ENCODE data around the gene TEX36.

DNA sequence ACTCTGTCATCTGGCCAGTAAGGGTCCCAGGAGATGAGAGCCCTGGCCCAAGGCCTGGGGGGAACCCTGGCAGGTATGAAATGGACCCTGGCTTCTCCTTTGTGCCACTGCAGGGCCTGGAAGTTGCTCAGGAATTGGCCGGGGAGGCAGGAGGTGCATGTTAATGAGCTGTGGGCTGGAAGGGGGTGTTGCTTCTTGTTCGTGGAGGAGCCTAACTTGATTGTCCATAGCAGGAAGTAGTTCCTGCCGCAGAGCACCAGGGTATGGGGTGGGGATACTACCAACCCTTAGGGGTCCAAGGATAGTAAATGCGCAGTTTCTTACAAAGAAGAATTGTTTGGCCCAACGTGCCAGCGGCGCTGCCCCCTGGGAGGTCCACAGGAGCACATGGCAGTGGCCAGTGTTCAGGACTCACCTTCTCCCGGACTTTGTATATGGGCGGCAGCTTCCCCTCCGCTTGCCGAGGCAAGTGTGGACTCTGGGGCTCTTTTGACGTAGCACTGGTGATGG lies 21.5 kb downstream of the TEX36 start:
- TF ChIP-seq, protein P1, sequence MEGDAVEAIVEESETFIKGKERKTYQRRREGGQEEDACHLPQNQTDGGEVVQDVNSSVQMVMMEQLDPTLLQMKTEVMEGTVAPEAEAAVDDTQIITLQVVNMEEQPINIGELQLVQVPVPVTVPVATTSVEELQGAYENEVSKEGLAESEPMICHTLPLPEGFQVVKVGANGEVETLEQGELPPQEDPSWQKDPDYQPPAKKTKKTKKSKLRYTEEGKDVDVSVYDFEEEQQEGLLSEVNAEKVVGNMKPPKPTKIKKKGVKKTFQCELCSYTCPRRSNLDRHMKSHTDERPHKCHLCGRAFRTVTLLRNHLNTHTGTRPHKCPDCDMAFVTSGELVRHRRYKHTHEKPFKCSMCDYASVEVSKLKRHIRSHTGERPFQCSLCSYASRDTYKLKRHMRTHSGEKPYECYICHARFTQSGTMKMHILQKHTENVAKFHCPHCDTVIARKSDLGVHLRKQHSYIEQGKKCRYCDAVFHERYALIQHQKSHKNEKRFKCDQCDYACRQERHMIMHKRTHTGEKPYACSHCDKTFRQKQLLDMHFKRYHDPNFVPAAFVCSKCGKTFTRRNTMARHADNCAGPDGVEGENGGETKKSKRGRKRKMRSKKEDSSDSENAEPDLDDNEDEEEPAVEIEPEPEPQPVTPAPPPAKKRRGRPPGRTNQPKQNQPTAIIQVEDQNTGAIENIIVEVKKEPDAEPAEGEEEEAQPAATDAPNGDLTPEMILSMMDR (IDR thresholded peaks at IDR 0.05): no peak
- TF ChIP-seq ZFX (IDR thresholded peaks at IDR 0.05; ENCODE audit: borderline replicate concordance): no peak
